Suprapubic skin (tissue), 4 donors: Measurements from ENCODE around the gene ITGA1. TPM values are rescaled to one million over a fixed set of nuclear protein-coding genes. Genes with fewer than 3 reads are reported as not detected.

Experiments
- DNase-seq, 2 donors: peaks; one replicate each; pipeline ENCODE4 v3.0.0-alpha.2; 2019; ENCODE audit warnings: low spot score in 2 of 2
- H3K27ac ChIP-seq: fragments of 200-600 bp; sonication (generic); one replicate; pipeline ENCODE4 v1.5.1; 2019
- H3K27me3 ChIP-seq: fragments of 200-600 bp; sonication (generic); one replicate; pipeline ENCODE4 v1.5.1; 2019
- H3K36me3 ChIP-seq: fragments of 200-600 bp; sonication (generic); one replicate; pipeline ENCODE4 v1.5.1; 2019
- H3K4me1 ChIP-seq: fragments of 200-600 bp; sonication (generic); one replicate; pipeline ENCODE4 v1.5.1; 2019
- H3K4me3 ChIP-seq: fragments of 200-600 bp; sonication (generic); one replicate; pipeline ENCODE4 v1.5.1; 2019; ENCODE audit warnings: mild to moderate bottlenecking
- H3K9me3 ChIP-seq: fragments of 200-600 bp; sonication (generic); one replicate; pipeline ENCODE4 v1.5.1; 2019
- EP300 ChIP-seq: sonication (generic); formaldehyde crosslinking; IDR thresholded peaks from one replicate; pipeline ENCODE4 v1.6.1; 2017; ENCODE audit warnings: antibody characterized with exemption
- POLR2A ChIP-seq, 2 donors: fragments of 450-650 bp; IDR thresholded peaks; one replicate each; pipeline ENCODE4 v1.6.1; 2017; ENCODE audit warnings: antibody characterized with exemption in 2 of 2, mild to moderate bottlenecking in 2 of 2, moderate library complexity in 2 of 2
- POLR2AphosphoS5 ChIP-seq, 3 donors: sonication (generic); formaldehyde crosslinking; IDR thresholded peaks; one replicate each; pipeline ENCODE4 v1.6.1; 2017; ENCODE audit warnings: antibody characterized with exemption in 3 of 3
- WGBS: methylation state at CpG from one replicate; pipeline ENCODE4 v1.1.5; 2018; 5-methylcytosine and 5-hydroxymethylcytosine counted together
- total RNA-seq, 4 donors: library from RNA; depleted of rRNA; stranded (reverse); fragments of >200 nt; gene quantifications; one replicate each; pipeline ENCODE4 v1.1.0, GENCODE V29; 2016
- TF ChIP-seq, protein P1 (sequence below), 2 donors: fragments of 200-600 bp in 1 of 2; fragments of 450-650 bp in 1 of 2; sonication (generic) in 1 of 2; IDR thresholded peaks; one replicate each; pipeline ENCODE4 v1.5.1; 2016 to 2019; ENCODE audit warnings: antibody characterized with exemption in 2 of 2, mild to moderate bottlenecking in 1 of 2, moderate library complexity in 1 of 2

Gene ITGA1
- total RNA-seq, 4 donors from 2014 or later, result 2.4 to 9.8 (median 5.9) TPM

DNA sequence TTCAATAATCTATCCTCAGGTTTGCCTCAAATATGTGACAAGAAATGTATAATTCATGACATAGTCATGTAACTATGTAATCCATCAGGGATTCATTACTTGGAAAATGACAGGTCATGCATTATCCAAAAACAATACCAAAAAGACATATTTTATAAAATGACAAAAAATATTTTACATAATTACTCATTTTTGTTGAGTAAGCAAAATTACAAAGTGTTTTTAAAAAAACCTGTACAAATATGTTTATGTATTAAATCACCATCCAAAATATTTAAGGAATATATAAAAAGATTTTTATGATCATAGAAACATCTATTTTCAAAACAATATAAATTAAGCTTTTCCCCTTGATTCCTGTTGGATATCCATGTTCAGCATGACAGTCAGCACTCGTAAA, 164.8 kb downstream of the ITGA1 start:
- no peaks in the 10 kb centered on the region for H3K27me3 ChIP-seq
- DNase-seq, result no peak
- H3K4me3 ChIP-seq, result no peak overlapping the region
- peaks cover 2% of the 10 kb centered on the region for H3K4me1 ChIP-seq
- 96% methylated on average over 1 of the region's 1 CpG for WGBS
- no peak overlapping the region for H3K27ac ChIP-seq
- H3K9me3 ChIP-seq, result no peaks in the 10 kb centered on the region
- no peaks in the 10 kb centered on the region for H3K36me3 ChIP-seq
- TF ChIP-seq POLR2A (IDR thresholded peaks at IDR 0.05) (no peak), EP300 (no peak), POLR2AphosphoS5 (IDR thresholded peaks at IDR 0.05) (no peak)
- TF ChIP-seq, protein P1, sequence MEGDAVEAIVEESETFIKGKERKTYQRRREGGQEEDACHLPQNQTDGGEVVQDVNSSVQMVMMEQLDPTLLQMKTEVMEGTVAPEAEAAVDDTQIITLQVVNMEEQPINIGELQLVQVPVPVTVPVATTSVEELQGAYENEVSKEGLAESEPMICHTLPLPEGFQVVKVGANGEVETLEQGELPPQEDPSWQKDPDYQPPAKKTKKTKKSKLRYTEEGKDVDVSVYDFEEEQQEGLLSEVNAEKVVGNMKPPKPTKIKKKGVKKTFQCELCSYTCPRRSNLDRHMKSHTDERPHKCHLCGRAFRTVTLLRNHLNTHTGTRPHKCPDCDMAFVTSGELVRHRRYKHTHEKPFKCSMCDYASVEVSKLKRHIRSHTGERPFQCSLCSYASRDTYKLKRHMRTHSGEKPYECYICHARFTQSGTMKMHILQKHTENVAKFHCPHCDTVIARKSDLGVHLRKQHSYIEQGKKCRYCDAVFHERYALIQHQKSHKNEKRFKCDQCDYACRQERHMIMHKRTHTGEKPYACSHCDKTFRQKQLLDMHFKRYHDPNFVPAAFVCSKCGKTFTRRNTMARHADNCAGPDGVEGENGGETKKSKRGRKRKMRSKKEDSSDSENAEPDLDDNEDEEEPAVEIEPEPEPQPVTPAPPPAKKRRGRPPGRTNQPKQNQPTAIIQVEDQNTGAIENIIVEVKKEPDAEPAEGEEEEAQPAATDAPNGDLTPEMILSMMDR (IDR thresholded peaks at IDR 0.05), result no peak

- H3K27ac ChIP-seq, result no peak overlapping the region
- DNase-seq, result no peak
- TF ChIP-seq POLR2A (IDR thresholded peaks at IDR 0.05) (no peak), EP300 (no peak), POLR2AphosphoS5 (IDR thresholded peaks at IDR 0.05) (no peak)
- TF ChIP-seq, protein P1 (IDR thresholded peaks at IDR 0.05), result no peak
- H3K4me3 ChIP-seq, result no peak overlapping the region
- H3K36me3 ChIP-seq, result no peaks in the 10 kb centered on the region
- WGBS, result 93% methylated on average over 4 of the region's 4 CpGs
- H3K27me3 ChIP-seq, result no peaks in the 10 kb centered on the region
- H3K9me3 ChIP-seq, result no peaks in the 10 kb centered on the region
- H3K4me1 ChIP-seq, result no peaks in the 10 kb centered on the region
Measured at GRCh38 chr5:52956014-52956413, 168.3 kb downstream of the ITGA1 start.

DNA sequence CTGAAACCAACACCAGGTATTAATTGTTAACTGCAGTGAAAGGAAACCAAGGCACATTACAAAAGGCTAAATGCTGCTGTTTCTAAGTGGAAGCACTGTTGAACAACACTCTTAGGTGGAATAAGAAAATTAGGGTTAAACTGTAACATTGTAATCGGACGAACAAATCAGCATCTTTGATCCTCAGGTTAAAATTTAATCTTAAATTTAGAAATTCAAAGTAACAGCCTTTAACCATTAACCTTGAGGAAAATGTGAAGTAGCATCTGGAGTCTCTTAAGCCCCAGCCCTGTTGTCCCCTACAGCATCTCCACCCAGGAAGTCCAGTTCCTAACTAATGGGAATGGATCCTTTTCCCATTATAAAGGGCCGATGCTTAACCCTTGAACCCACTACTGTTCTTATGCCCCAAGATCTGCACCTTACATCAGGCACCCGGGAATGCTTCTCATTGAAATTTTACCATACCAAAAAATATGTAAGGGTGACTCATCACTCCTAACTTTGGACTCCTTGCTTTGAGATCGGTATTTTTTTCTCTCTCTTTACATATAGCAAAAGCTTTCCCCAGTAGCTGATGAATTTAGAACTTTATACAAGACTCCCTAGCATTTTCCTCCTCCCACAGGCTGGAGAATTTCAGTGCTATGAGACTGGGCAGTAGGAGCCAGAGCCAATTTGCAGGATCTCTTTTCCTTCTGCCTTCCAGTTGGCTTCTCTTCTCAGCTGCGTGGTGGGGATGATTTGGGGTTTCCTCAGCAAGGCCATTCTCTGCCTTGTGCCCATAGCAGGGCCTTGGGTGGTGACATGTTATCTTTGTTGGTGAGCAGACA, 169.4 kb downstream of the ITGA1 start:
- Histone ChIP-seq H3K27me3 (no peaks in the 10 kb centered on the region), H3K4me1 (peaks cover 7% of the 10 kb centered on the region), H3K9me3 (no peaks in the 10 kb centered on the region), H3K36me3 (no peaks in the 10 kb centered on the region), H3K4me3 (no peak overlapping the region), H3K27ac (no peak overlapping the region)
- TF ChIP-seq POLR2AphosphoS5 (IDR thresholded peaks at IDR 0.05) (no peak), EP300 (no peak), POLR2A (IDR thresholded peaks at IDR 0.05) (no peak)
- TF ChIP-seq, protein P1 (IDR thresholded peaks at IDR 0.05), result no peak
- WGBS, result 79% methylated on average over 6 of the region's 6 CpGs
- DNase-seq, result no peak

DNA sequence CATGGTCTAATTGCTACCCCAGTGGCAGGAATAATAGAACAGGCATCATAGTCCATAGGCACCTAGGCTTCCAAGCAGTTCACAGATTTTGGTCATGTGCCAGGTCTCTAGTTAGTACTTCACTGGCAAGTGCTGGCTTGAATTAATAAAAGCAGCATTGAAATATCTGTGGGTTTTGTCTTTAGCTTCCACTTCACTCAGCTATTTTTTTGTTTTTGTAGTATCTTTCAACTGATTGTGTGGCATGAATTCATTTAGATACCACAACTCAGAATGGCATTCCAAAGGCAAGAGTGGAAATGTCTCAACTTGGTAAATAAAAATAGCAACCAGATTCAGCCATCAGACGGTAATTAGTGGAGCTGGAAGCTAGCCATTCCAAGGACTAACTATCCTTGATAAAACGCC, 173.6 kb downstream of the ITGA1 start:
- Histone ChIP-seq H3K9me3 (no peaks in the 10 kb centered on the region), H3K4me3 (no peak overlapping the region), H3K4me1 (peaks cover 8% of the 10 kb centered on the region), H3K27ac (peak overlapping the region; percentile 40), H3K36me3 (no peaks in the 10 kb centered on the region), H3K27me3 (no peaks in the 10 kb centered on the region)
- WGBS, result 25% methylated on average over 2 of the region's 2 CpGs
- TF ChIP-seq, protein P1 (IDR thresholded peaks at IDR 0.05), result no peak
- TF ChIP-seq POLR2AphosphoS5 (IDR thresholded peaks at IDR 0.05) (no peak), EP300 (no peak), POLR2A (IDR thresholded peaks at IDR 0.05) (no peak)
- no peak for DNase-seq

DNA sequence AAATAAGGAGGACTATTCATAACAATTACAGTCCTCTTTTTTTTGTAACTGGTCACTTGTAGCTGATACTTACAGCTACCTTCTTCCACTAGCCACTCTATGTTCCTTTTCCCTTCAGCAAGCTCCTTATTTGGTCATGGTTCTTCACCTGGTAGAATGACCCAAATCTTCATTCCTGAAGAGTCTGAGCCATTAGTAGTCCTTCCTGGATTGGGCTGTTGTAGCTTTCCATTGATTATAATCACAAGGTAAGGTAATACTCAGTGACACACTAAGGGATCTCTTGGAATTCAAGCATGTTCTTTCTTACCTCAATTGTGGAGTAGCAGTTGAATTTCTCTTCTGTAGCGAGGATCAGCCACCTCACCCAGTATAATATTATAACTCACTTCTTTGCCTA, 175.9 kb downstream of the ITGA1 start:
- no peak overlapping the region for H3K27ac ChIP-seq
- no peak overlapping the region for H3K4me3 ChIP-seq
- no peaks in the 10 kb centered on the region for H3K27me3 ChIP-seq
- no peaks in the 10 kb centered on the region for H3K36me3 ChIP-seq
- no peak for DNase-seq
- no peak for TF ChIP-seq POLR2A (IDR thresholded peaks at IDR 0.05)
- TF ChIP-seq POLR2AphosphoS5 (IDR thresholded peaks at IDR 0.05), result no peak
- TF ChIP-seq, protein P1 (IDR thresholded peaks at IDR 0.05), result no peak
- TF ChIP-seq EP300, result no peak
- H3K4me1 ChIP-seq, result peaks cover 8% of the 10 kb centered on the region
- 100% methylated on average over 1 of the region's 1 CpG for WGBS
- H3K9me3 ChIP-seq, result no peaks in the 10 kb centered on the region
